ENCODE measurements around the gene IFT88.

The IFT88 gene

GRCh38 chr13:20719783-20720182 lies 152.8 kb downstream of the IFT88 start:
- no peak for DNase-seq

GRCh38 chr13:20720499-20720898 lies 153.5 kb downstream of the IFT88 start:
- no peak for DNase-seq

GRCh38 chr13:20721058-20721453 lies 154.1 kb downstream of the IFT88 start:
- DNase-seq, result no peak

- DNase-seq, result peak in 1 of 2 experiments; percentile 22
These were observed 154.7 kb downstream of the IFT88 start for GRCh38 chr13:20721454-20722357.

GRCh38 chr13:20727856-20728255 lies 160.9 kb downstream of the IFT88 start:
- no peak for DNase-seq

GRCh38 chr13:20728579-20729311 lies 161.8 kb downstream of the IFT88 start:
- DNase-seq, result no peak

GRCh38 chr13:20729633-20730585 lies 163.0 kb downstream of the IFT88 start:
- DNase-seq, result no peak

GRCh38 chr13:20738616-20739015 lies 171.7 kb downstream of the IFT88 start:
- no peak for DNase-seq

GRCh38 chr13:20740021-20740420 lies 173.1 kb downstream of the IFT88 start:
- no peak for DNase-seq

Measured in activated CD4-positive, alpha-beta T cell treated with anti-CD3 and anti-CD28 coated beads, Interleukin-2, amount 50 U/mL, for 48 hours (primary cell).